ENCODE measurements around the gene MUCL3. TPM values are rescaled to one million over a fixed set of nuclear protein-coding genes. Genes with fewer than 3 reads are reported as not detected.

MUCL3 gene
- total RNA-seq, 2 experiments from 2014 or later, result not detected

DNA sequence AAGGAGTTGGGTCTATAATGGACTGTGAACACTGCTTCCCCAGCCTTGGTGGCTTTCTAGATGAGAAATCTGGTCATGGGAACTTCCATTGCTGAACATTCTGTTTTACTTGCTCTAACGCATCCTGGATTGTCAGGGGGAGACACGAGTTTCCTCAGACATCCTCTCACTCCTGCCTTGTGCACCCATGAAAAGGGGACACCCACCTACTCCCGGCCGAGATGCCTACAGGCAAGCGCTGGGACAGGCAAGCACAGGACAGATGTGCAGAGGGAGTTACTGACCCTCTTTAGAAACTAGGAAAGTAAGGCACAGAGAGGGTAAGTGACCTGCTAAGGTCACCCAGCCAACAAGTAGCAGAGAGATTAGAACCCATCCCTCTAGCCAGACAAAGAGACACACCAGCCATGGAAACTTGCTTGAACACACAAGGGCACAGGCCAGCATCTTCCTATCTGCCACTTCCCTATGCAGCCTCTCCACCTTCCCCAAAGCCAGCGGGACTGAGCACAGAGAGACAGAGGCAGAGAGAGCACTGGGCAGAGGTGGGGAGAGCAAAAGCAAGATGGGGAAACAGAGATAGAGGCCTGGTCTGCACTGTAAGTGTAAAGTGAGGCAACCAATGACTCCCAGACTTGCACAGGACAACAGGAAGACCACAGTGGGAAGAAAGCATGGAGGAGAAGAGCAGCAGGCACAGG lies 8.0 kb upstream of the MUCL3 start:
- no peaks in the 10 kb centered on the region for H3K4me1 ChIP-seq (ENCODE audit: insufficient read depth, low read length, poor library complexity, severe bottlenecking)
- POLR2A ChIA-PET, result no interaction called here
- intact Hi-C loops (cut with micrococcal nuclease; ENCODE audit: unreplicated experiment), result no loop called here
- CTCF ChIA-PET (ENCODE audit: unreplicated experiment), result no interaction called here
- TF ChIP-seq EZH2phosphoT487 (IDR thresholded peaks at IDR 0.05; ENCODE audit: borderline replicate concordance, low read depth, low read length), result no peak
- TF ChIP-seq, protein P1, sequence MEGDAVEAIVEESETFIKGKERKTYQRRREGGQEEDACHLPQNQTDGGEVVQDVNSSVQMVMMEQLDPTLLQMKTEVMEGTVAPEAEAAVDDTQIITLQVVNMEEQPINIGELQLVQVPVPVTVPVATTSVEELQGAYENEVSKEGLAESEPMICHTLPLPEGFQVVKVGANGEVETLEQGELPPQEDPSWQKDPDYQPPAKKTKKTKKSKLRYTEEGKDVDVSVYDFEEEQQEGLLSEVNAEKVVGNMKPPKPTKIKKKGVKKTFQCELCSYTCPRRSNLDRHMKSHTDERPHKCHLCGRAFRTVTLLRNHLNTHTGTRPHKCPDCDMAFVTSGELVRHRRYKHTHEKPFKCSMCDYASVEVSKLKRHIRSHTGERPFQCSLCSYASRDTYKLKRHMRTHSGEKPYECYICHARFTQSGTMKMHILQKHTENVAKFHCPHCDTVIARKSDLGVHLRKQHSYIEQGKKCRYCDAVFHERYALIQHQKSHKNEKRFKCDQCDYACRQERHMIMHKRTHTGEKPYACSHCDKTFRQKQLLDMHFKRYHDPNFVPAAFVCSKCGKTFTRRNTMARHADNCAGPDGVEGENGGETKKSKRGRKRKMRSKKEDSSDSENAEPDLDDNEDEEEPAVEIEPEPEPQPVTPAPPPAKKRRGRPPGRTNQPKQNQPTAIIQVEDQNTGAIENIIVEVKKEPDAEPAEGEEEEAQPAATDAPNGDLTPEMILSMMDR (conservative IDR thresholded peaks at IDR 0.05; ENCODE audit: low read length), result no peak
- no peak overlapping the region for H3K27ac ChIP-seq (ENCODE audit: low read depth, low read length, poor library complexity, severe bottlenecking)
- no peak overlapping the region for H3K4me2 ChIP-seq (ENCODE audit: low read length)
- H3K9me2 ChIP-seq (ENCODE audit: insufficient read depth, low read length), result no peaks in the 10 kb centered on the region
- H2AFZ ChIP-seq (ENCODE audit: low read length), result no peak overlapping the region
- no peaks in the 10 kb centered on the region for H3K79me2 ChIP-seq (ENCODE audit: insufficient read depth, low read depth, low read length)
- DNase-seq (ENCODE audit: low spot score), result no peak
- H3K9me3 ChIP-seq (ENCODE audit: low read length), result peaks cover 14% of the 10 kb centered on the region
- H3K4me3 ChIP-seq (ENCODE audit: low read depth, low read length, poor library complexity, severe bottlenecking), result no peak overlapping the region
- BruUV-seq (replicated peaks), result no TSS peak
- H3K36me3 ChIP-seq (ENCODE audit: insufficient read depth, low read length), result peaks cover 15% of the 10 kb centered on the region
- no peaks in the 10 kb centered on the region for H4K20me1 ChIP-seq (ENCODE audit: insufficient read depth, low read length)

DNA sequence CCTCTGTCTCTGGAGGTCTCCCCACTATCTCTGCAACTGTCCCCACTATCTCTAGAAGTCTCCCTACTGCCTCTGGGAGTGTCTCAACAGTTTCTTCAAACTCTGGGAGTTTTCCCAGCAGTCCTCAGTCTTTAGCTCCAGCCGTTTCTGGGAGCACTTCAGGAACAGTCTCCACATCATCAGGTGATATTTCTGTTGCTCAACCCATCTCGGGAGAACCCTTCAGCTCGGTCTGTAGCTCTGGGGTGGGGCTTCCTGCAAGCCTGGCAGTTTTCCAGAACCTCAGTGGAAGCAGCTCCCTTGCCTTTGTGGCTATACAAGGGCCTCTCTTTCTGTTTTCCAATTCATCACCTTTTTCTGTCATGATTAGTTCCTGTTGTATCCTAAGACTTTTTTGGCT lies 5.8 kb upstream of the MUCL3 start:
- no peaks in the 10 kb centered on the region for H3K4me1 ChIP-seq (ENCODE audit: insufficient read depth, low read length, poor library complexity, severe bottlenecking)
- BruUV-seq (replicated peaks), result no TSS peak
- no peak overlapping the region for H3K27ac ChIP-seq (ENCODE audit: low read depth, low read length, poor library complexity, severe bottlenecking)
- ChIA-PET POLR2A (no interaction called here), CTCF (ENCODE audit: unreplicated experiment) (no interaction called here)
- no peaks in the 10 kb centered on the region for H3K9me2 ChIP-seq (ENCODE audit: insufficient read depth, low read length)
- H4K20me1 ChIP-seq (ENCODE audit: insufficient read depth, low read length), result no peaks in the 10 kb centered on the region
- H3K9me3 ChIP-seq (ENCODE audit: low read length), result no peaks in the 10 kb centered on the region
- H3K4me3 ChIP-seq (ENCODE audit: low read depth, low read length, poor library complexity, severe bottlenecking), result no peak overlapping the region
- no peaks in the 10 kb centered on the region for H3K79me2 ChIP-seq (ENCODE audit: insufficient read depth, low read depth, low read length)
- H2AFZ ChIP-seq (ENCODE audit: low read length), result no peak overlapping the region
- no peaks in the 10 kb centered on the region for H3K36me3 ChIP-seq (ENCODE audit: insufficient read depth, low read length)
- H3K4me2 ChIP-seq (ENCODE audit: low read length), result no peak overlapping the region
- TF ChIP-seq, protein P1 (conservative IDR thresholded peaks at IDR 0.05; ENCODE audit: low read length), result no peak
- no peak for TF ChIP-seq EZH2phosphoT487 (IDR thresholded peaks at IDR 0.05; ENCODE audit: borderline replicate concordance, low read depth, low read length)
- no peak for DNase-seq (ENCODE audit: low spot score)
- intact Hi-C loops (cut with micrococcal nuclease; ENCODE audit: unreplicated experiment), result no loop called here

DNA sequence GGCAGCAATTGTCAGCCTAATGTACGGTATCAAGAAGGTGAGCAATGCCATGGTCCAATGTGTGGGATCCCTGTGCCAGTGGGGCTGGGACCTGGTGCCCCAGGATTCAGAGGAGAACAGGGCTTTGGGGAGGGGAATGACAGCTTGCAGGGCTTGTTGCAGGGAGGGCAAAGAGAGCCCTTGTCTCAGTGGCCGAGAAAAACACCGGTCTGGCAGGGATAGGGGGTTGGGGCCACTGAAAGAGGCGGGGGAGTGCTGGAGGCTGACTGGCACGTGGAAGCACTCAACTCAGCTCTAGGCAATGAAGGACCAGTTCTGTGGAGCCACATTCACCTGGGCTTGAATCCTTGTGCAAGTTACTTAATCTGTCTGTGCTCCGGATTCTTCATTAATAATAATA lies 3.5 kb upstream of the MUCL3 start:
- intact Hi-C loops (cut with micrococcal nuclease; ENCODE audit: unreplicated experiment), result no loop called here

More for the DNA sequence above, 3.5 kb upstream of the MUCL3 start:
- POLR2A ChIA-PET, result no interaction called here
- H3K27ac ChIP-seq (ENCODE audit: low read depth, low read length, poor library complexity, severe bottlenecking), result no peak overlapping the region
- no peaks in the 10 kb centered on the region for H4K20me1 ChIP-seq (ENCODE audit: insufficient read depth, low read length)
- no peaks in the 10 kb centered on the region for H3K9me2 ChIP-seq (ENCODE audit: insufficient read depth, low read length)
- no TSS peak for BruUV-seq (replicated peaks)
- no peak overlapping the region for H3K4me3 ChIP-seq (ENCODE audit: low read depth, low read length, poor library complexity, severe bottlenecking)
- no peak overlapping the region for H3K4me2 ChIP-seq (ENCODE audit: low read length)
- no peak overlapping the region for H2AFZ ChIP-seq (ENCODE audit: low read length)
- no peaks in the 10 kb centered on the region for H3K4me1 ChIP-seq (ENCODE audit: insufficient read depth, low read length, poor library complexity, severe bottlenecking)
- H3K79me2 ChIP-seq (ENCODE audit: insufficient read depth, low read depth, low read length), result no peaks in the 10 kb centered on the region
- H3K9me3 ChIP-seq (ENCODE audit: low read length), result no peaks in the 10 kb centered on the region
- no peaks in the 10 kb centered on the region for H3K36me3 ChIP-seq (ENCODE audit: insufficient read depth, low read length)
- TF ChIP-seq, protein P1 (conservative IDR thresholded peaks at IDR 0.05; ENCODE audit: low read length), result no peak
- TF ChIP-seq EZH2phosphoT487 (IDR thresholded peaks at IDR 0.05; ENCODE audit: borderline replicate concordance, low read depth, low read length), result no peak
- CTCF ChIA-PET (ENCODE audit: unreplicated experiment), result no interaction called here
- DNase-seq (ENCODE audit: low spot score), result no peak

All from OCI-LY7 (cell line).